ENCODE data around the gene ADGRD1.

ADGRD1 gene

GRCh38 chr12:131177599-131177998 lies 223.9 kb downstream of the ADGRD1 start:
- DNase-seq, result no peak

GRCh38 chr12:131187602-131188001 lies 233.9 kb downstream of the ADGRD1 start:
- no peak for DNase-seq

GRCh38 chr12:131188131-131189050 lies 234.7 kb downstream of the ADGRD1 start:
- no peak for DNase-seq

- DNase-seq, result no peak
Measured at GRCh38 chr12:131189781-131190180, 236.1 kb downstream of the ADGRD1 start.

GRCh38 chr12:131190965-131191364 lies 237.3 kb downstream of the ADGRD1 start:
- DNase-seq, result no peak
